K562 (cell line): ENCODE results near the gene IP6K1. TPM values are rescaled to one million over a fixed set of nuclear protein-coding genes. Genes with fewer than 3 reads are reported as not detected.

ENCODE experiments used
- CAMTA2 ChIP-seq: fragments of 250-450 bp; sonication (Bioruptor Pico); conservative IDR thresholded peaks from 2 replicates; pipeline ENCODE4 v1.5.1; 2022
- ELF2 ChIP-seq: fragments of 250-450 bp; sonication (Bioruptor Pico); IDR thresholded peaks from 2 replicates; pipeline ENCODE4 v1.5.0; 2021; ENCODE audit warnings: mild to moderate bottlenecking
- RB1 ChIP-seq: fragments of 450-650 bp; IDR thresholded peaks from 2 replicates; pipeline ENCODE4 v1.6.1; 2017; ENCODE audit warnings: low read depth, mild to moderate bottlenecking
- TCF7 ChIP-seq: sonication (generic); IDR thresholded peaks from 2 replicates; pipeline ENCODE4 v1.6.1; 2016; ENCODE audit warnings: antibody characterized with exemption, borderline replicate concordance
- TOE1 ChIP-seq, 2 experiments: fragments of 450-650 bp in 1 of 2; sonication (generic) in 1 of 2; formaldehyde crosslinking in 1 of 2; IDR thresholded peaks; 2 replicates each; pipeline versions ENCODE4 v1.7.1 to v1.8.0; 2016 to 2022; ENCODE audit warnings: borderline replicate concordance in 2 of 2, mild to moderate bottlenecking in 2 of 2, antibody characterized with exemption in 1 of 2, inconsistent platforms in 1 of 2, low read depth in 1 of 2, missing genetic modification reagents in 1 of 2, moderate library complexity in 1 of 2
- ZNF77 ChIP-seq: fragments of 250-450 bp; sonication (Bioruptor Pico); IDR thresholded peaks from 2 replicates; pipeline ENCODE4 v1.5.0; 2020
- polyA plus RNA-seq, 8 experiments: library from polyadenylated mRNA; depleted of rRNA in 4 of 8; stranded (reverse) in 5 of 8; unstranded in 3 of 8; fragments of >200 nt; fragmentation: Nextera tagmentation in 2 of 8; fragmentation: Illumina TruSeq in 1 of 8; extraction: Ambion mirVana in 2 of 8; extraction: Trizol in 1 of 8; gene quantifications; 2 replicates each; pipeline versions ENCODE4 v1.2.1 to v1.2.3, GENCODE V29; 2011 to 2014; ENCODE audit warnings: inconsistent platforms in 1 of 8, missing spikeins in 1 of 8
- total RNA-seq, 7 experiments: library from RNA; depleted of rRNA in 6 of 7; stranded (reverse); fragments of >200 nt in 6 of 7; fragmentation: Illumina TruSeq in 2 of 7; extraction: Trizol in 2 of 7; gene quantifications; 2 replicates each; pipeline versions ENCODE4 v1.2.1 to v1.2.3, GENCODE V29; 2011 to 2021; ENCODE audit warnings: low replicate concordance in 1 of 7
- TF ChIP-seq, protein P1 (sequence below): sonication (generic); formaldehyde crosslinking; IDR thresholded peaks from 2 replicates; pipeline ENCODE4 v1.8.0; 2022; ENCODE audit warnings: mild to moderate bottlenecking, missing genetic modification reagents
- TF ChIP-seq, protein P2 (sequence below): fragments of 450-650 bp; IDR thresholded peaks from 2 replicates; pipeline ENCODE4 v1.6.1; 2017; ENCODE audit warnings: antibody characterized with exemption, mild to moderate bottlenecking

IP6K1 gene
- total and polyA plus RNA-seq, 9 of the 15 experiments (the other 6 are each of a cell fraction or from before 2014, with no cell fraction given): 0.46 to 29.2 (median 13.1) TPM

DNA sequence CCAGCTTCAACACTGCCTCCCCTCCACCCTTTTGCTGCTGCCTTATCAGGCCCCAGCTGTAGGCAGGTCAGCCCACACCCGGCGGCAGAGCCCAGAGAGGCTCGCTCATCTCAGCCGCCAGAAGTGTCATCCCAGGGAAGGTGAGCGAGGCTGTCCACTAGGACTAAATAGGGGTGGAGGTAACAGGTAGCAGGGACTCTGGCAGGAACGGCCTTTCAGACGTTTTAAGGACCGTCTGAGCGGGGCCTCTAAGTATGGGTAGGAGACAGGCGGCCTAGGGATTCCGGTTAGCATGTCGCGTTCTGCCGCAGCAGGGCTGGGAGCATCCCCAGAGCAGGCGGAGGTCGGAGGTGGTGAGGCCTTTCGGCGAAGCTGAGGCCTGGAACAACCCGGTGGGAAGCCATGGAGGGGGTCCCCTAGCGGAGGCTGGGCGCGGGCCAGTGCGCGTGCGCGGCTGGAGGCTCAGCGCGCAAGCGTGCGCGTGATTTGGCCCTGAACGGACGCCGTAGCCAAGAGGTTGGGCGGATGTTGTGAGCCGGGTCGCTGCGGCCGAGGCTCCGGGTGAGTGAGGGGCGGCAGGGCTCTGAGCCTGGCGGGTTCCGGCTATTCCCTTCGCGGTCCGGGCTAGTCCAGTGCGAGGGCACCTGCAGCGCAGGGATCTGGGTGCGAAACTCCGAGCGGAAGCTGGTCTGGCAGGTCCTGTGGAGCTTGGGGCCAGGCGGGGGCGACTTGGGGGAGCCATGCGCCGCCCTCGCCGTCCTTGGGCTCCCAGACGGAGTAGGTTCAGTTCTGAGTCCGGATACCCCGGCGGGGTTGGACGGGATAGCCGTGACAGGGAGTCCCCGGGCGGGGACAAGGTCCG lies 97.1 kb downstream of the IP6K1 start, which contains the start of the genes MST1 and RNF123 (continued):
- TF ChIP-seq CAMTA2 (CRISPR knock-in tag) (no peak), ELF2 (CRISPR knock-in tag) (no peak), TCF7 (no peak), RB1 (no peak), ZNF77 (no peak), TOE1 (IDR thresholded peaks at IDR 0.05; ENCODE audit: borderline replicate concordance) (peak; percentile 65; the same call in 1 of the 2 replicates), TOE1 (CRISPR knock-in tag; IDR thresholded peaks at IDR 0.05; ENCODE audit: borderline replicate concordance, low read depth) (no peak)
- TF ChIP-seq, protein P1, sequence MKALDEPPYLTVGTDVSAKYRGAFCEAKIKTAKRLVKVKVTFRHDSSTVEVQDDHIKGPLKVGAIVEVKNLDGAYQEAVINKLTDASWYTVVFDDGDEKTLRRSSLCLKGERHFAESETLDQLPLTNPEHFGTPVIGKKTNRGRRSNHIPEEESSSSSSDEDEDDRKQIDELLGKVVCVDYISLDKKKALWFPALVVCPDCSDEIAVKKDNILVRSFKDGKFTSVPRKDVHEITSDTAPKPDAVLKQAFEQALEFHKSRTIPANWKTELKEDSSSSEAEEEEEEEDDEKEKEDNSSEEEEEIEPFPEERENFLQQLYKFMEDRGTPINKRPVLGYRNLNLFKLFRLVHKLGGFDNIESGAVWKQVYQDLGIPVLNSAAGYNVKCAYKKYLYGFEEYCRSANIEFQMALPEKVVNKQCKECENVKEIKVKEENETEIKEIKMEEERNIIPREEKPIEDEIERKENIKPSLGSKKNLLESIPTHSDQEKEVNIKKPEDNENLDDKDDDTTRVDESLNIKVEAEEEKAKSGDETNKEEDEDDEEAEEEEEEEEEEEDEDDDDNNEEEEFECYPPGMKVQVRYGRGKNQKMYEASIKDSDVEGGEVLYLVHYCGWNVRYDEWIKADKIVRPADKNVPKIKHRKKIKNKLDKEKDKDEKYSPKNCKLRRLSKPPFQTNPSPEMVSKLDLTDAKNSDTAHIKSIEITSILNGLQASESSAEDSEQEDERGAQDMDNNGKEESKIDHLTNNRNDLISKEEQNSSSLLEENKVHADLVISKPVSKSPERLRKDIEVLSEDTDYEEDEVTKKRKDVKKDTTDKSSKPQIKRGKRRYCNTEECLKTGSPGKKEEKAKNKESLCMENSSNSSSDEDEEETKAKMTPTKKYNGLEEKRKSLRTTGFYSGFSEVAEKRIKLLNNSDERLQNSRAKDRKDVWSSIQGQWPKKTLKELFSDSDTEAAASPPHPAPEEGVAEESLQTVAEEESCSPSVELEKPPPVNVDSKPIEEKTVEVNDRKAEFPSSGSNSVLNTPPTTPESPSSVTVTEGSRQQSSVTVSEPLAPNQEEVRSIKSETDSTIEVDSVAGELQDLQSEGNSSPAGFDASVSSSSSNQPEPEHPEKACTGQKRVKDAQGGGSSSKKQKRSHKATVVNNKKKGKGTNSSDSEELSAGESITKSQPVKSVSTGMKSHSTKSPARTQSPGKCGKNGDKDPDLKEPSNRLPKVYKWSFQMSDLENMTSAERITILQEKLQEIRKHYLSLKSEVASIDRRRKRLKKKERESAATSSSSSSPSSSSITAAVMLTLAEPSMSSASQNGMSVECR: peak; percentile 81; the same call in 1 of the 2 replicates
- TF ChIP-seq, protein P2, sequence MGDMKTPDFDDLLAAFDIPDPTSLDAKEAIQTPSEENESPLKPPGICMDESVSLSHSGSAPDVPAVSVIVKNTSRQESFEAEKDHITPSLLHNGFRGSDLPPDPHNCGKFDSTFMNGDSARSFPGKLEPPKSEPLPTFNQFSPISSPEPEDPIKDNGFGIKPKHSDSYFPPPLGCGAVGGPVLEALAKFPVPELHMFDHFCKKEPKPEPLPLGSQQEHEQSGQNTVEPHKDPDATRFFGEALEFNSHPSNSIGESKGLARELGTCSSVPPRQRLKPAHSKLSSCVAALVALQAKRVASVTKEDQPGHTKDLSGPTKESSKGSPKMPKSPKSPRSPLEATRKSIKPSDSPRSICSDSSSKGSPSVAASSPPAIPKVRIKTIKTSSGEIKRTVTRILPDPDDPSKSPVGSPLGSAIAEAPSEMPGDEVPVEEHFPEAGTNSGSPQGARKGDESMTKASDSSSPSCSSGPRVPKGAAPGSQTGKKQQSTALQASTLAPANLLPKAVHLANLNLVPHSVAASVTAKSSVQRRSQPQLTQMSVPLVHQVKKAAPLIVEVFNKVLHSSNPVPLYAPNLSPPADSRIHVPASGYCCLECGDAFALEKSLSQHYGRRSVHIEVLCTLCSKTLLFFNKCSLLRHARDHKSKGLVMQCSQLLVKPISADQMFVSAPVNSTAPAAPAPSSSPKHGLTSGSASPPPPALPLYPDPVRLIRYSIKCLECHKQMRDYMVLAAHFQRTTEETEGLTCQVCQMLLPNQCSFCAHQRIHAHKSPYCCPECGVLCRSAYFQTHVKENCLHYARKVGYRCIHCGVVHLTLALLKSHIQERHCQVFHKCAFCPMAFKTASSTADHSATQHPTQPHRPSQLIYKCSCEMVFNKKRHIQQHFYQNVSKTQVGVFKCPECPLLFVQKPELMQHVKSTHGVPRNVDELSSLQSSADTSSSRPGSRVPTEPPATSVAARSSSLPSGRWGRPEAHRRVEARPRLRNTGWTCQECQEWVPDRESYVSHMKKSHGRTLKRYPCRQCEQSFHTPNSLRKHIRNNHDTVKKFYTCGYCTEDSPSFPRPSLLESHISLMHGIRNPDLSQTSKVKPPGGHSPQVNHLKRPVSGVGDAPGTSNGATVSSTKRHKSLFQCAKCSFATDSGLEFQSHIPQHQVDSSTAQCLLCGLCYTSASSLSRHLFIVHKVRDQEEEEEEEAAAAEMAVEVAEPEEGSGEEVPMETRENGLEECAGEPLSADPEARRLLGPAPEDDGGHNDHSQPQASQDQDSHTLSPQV: no peak
